ENCODE data around the gene ARF1. TPM values are rescaled to one million over a fixed set of nuclear protein-coding genes. Genes with fewer than 3 reads are reported as not detected.

Gene ARF1
- total and polyA plus RNA-seq, 2 of the 13 experiments (the other 11 are each of a cell fraction or from before 2014, with no cell fraction given), result 186 to 327 TPM

GRCh38 chr1:228039986-228040385 is 42.5 kb upstream of the ARF1 start:
- Histone ChIP-seq H3K4me2 (ENCODE audit: low read depth, low read length) (no peak overlapping the region), H3K27ac (ENCODE audit: extremely low read length, insufficient read depth, low read length) (no peak overlapping the region), H3K9ac (ENCODE audit: insufficient read depth, low read depth, low read length) (no peak overlapping the region), H4K20me1 (ENCODE audit: insufficient read depth, low read length) (no peaks in the 10 kb centered on the region), H3K4me1 (ENCODE audit: insufficient read depth, low read length) (no peaks in the 10 kb centered on the region), H3K27me3 (ENCODE audit: control insufficient read depth in 1 of 2, insufficient read depth in 2 of 2, low read length in 2 of 2) (peaks cover 3 to 53% of the 10 kb centered on the region in 2 experiments; a peak in 4 of 5 replicates), H3K4me3 (replicated peaks in 1 of 3; ENCODE audit: insufficient read depth in 1 of 3, low read depth in 2 of 3, low read length in 3 of 3) (no peak overlapping the region), H2AFZ (ENCODE audit: low read length) (no peak overlapping the region), H3K9me3 (ENCODE audit: low read length) (no peaks in the 10 kb centered on the region), H3K36me3 (replicated peaks in 1 of 2; ENCODE audit: control insufficient read depth in 1 of 2, insufficient read depth in 2 of 2, low read length in 2 of 2) (no peaks in the 10 kb centered on the region), H3K79me2 (ENCODE audit: insufficient read depth, low read length) (no peaks in the 10 kb centered on the region)
- ATAC-seq (no peak), DNase-seq (ENCODE audit: low spot score) (no peak), FAIRE-seq (no peak)
- TF ChIP-seq ZNF768 (CRISPR knock-in tag; IDR thresholded peaks at IDR 0.05) (peak; percentile 77; the same call in 1 of the 2 replicates), SATB2 (CRISPR knock-in tag; IDR thresholded peaks at IDR 0.05) (no peak)
- ChIA-PET POLR2A (no interaction called here), CTCF (ENCODE audit: low intra/inter-chr PET ratio, low total read pairs) (no interaction called here)
- no TSS peak for BruUV-seq (replicated peaks)
- in situ Hi-C loops (cut with HindIII; ENCODE audit: extremely low pct_ligation_motif_present, low pct_unique_long_range_greater_than_20kb), result no loop called here
- intact Hi-C loops (cut with micrococcal nuclease; ENCODE audit: unreplicated experiment), result no loop called here
- no CpG with 5 or more reads among the region's 3 CpGs for WGBS (ENCODE audit: low lambda C conversion rate)

GRCh38 chr1:228041316-228041715 is 41.2 kb upstream of the ARF1 start:
- in situ Hi-C loops (cut with HindIII; ENCODE audit: extremely low pct_ligation_motif_present, low pct_unique_long_range_greater_than_20kb), result no loop called here
- H3K27ac ChIP-seq (ENCODE audit: extremely low read length, insufficient read depth, low read length), result no peak overlapping the region
- peaks cover 0 to 50% of the 10 kb centered on the region in 2 experiments; a peak in 4 of 5 replicates for H3K27me3 ChIP-seq (ENCODE audit: control insufficient read depth in 1 of 2, insufficient read depth in 2 of 2, low read length in 2 of 2)
- ATAC-seq (no peak), FAIRE-seq (no peak), DNase-seq (ENCODE audit: low spot score) (no peak)
- H4K20me1 ChIP-seq (ENCODE audit: insufficient read depth, low read length), result no peaks in the 10 kb centered on the region
- no peak overlapping the region for H2AFZ ChIP-seq (ENCODE audit: low read length)
- BruUV-seq (replicated peaks), result no TSS peak
- WGBS (ENCODE audit: low lambda C conversion rate), result 0% methylated on average over 2 of the region's 2 CpGs
- ChIA-PET CTCF (ENCODE audit: low intra/inter-chr PET ratio, low total read pairs) (no interaction called here), POLR2A (no interaction called here)
- no peaks in the 10 kb centered on the region for H3K36me3 ChIP-seq (replicated peaks in 1 of 2; ENCODE audit: control insufficient read depth in 1 of 2, insufficient read depth in 2 of 2, low read length in 2 of 2)
- H3K79me2 ChIP-seq (ENCODE audit: insufficient read depth, low read length), result no peaks in the 10 kb centered on the region
- no peaks in the 10 kb centered on the region for H3K9me3 ChIP-seq (ENCODE audit: low read length)
- no peak overlapping the region for H3K9ac ChIP-seq (ENCODE audit: insufficient read depth, low read depth, low read length)
- H3K4me2 ChIP-seq (ENCODE audit: low read depth, low read length), result no peak overlapping the region
- intact Hi-C loops (cut with micrococcal nuclease; ENCODE audit: unreplicated experiment), result no loop called here
- no peaks in the 10 kb centered on the region for H3K4me1 ChIP-seq (ENCODE audit: insufficient read depth, low read length)
- H3K4me3 ChIP-seq (replicated peaks in 1 of 3; ENCODE audit: insufficient read depth in 1 of 3, low read depth in 2 of 3, low read length in 3 of 3), result no peak overlapping the region
- TF ChIP-seq RAD51 (IDR thresholded peaks at IDR 0.05; ENCODE audit: borderline replicate concordance), result no peak
- TF ChIP-seq MXD1 (CRISPR knock-in tag; IDR thresholded peaks at IDR 0.05), result no peak
- TF ChIP-seq FOXP1 (IDR thresholded peaks at IDR 0.05), result peak; percentile 39; the same call in 1 of the 2 replicates
- no peak for TF ChIP-seq FOXP1 (CRISPR knock-in tag; IDR thresholded peaks at IDR 0.05)
- TF ChIP-seq ZNF747 (CRISPR knock-in tag; IDR thresholded peaks at IDR 0.05; ENCODE audit: borderline replicate concordance), result no peak
- TF ChIP-seq HOXA9 (CRISPR knock-in tag; IDR thresholded peaks at IDR 0.05; ENCODE audit: borderline replicate concordance), result no peak
- TF ChIP-seq ISX (CRISPR knock-in tag; conservative IDR thresholded peaks at IDR 0.05), result no peak
- no peak for TF ChIP-seq TEF (CRISPR knock-in tag; IDR thresholded peaks at IDR 0.05)
- no peak for TF ChIP-seq SRY (CRISPR knock-in tag; IDR thresholded peaks at IDR 0.05)
- TF ChIP-seq ATF7 (IDR thresholded peaks at IDR 0.05), result 0 out of 2 replicates have a peak, but pooled peaks have one; percentile 9
- TF ChIP-seq ATF7 (CRISPR knock-in tag; IDR thresholded peaks at IDR 0.05), result no peak
- TF ChIP-seq FUBP1 (CRISPR knock-in tag; IDR thresholded peaks at IDR 0.05; ENCODE audit: borderline replicate concordance), result no peak
- TF ChIP-seq CBX1 (IDR thresholded peaks at IDR 0.05; ENCODE audit: low read depth), result no peak
- TF ChIP-seq TERF1 (CRISPR knock-in tag; IDR thresholded peaks at IDR 0.05), result no peak
- TF ChIP-seq REPIN1 (CRISPR knock-in tag; IDR thresholded peaks at IDR 0.05; ENCODE audit: borderline replicate concordance, low read depth), result no peak
